GM21367 (cell line): ENCODE measurements around the gene OR51E1.

ENCODE experiments used
- ATAC-seq: cut with Tn5 transposase; IDR thresholded peaks from one replicate; pipeline ENCODE4 v1.9.1; 2021; ENCODE audit not compliant: unreplicated experiment

The OR51E1 gene

GRCh38 chr11:4704790-4705334 is 61.1 kb downstream of the OR51E1 start:
- no peak for ATAC-seq
